ENCODE results near the gene USPL1.

USPL1 gene

DNA sequence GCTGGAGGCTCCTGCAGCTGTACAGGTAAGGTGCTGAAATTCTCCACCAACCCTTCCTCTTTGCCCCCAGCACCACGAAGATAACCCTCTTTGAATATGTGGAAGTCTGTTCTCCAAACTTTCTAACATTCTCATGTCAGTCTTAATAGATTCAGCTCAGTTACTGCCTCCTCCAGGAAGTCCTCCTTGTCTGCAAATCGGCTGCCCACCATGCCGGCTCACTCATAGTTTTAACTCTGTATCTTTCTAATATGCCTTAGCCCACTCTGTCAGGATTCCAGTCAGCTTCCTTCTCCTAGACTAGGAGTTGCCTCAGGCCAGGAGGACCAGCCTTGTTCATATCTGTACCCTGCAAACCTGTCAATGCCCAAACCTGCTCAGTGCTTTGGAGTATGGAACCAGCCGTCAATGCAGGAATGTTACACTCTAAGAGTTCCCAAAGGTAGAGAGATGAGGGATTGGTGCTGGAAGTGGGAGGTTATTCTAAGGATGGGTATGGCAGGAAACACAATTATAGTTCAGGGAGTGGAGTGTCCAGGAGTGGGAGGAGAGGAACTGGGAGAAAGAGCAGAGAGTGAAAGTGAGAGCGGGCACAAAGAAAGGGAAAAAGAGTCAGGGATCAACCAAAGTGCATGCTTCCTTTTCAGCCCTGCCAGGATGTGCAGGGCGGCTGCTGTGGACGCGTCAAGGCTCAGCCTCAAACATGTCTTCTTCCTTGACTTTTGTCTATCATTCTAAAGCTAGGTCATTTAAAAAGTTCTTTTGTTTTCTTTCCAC lies 79.6 kb downstream of the USPL1 start:
- DNase-seq (ENCODE audit: low spot score), result no peak

DNA sequence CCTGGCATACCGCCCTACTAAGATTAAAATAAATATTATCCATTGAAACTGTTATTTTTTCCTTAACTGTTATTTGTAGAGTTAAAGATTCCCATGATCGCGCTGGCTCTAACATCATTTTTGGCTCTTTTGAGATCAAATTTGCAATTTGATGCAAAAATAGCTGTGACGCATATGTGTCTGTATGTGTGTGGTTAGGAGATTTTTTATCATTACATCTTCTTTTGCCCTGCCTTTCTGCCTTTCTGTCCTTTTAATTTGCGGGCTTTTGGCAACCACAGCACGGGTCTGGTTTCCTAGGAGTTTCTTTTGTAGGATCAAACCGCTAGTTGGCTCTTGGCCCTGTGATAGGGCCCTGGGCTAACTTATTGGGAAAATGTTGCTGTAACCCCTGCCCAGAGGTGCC lies 80.3 kb downstream of the USPL1 start:
- DNase-seq (ENCODE audit: low spot score), result no peak

DNA sequence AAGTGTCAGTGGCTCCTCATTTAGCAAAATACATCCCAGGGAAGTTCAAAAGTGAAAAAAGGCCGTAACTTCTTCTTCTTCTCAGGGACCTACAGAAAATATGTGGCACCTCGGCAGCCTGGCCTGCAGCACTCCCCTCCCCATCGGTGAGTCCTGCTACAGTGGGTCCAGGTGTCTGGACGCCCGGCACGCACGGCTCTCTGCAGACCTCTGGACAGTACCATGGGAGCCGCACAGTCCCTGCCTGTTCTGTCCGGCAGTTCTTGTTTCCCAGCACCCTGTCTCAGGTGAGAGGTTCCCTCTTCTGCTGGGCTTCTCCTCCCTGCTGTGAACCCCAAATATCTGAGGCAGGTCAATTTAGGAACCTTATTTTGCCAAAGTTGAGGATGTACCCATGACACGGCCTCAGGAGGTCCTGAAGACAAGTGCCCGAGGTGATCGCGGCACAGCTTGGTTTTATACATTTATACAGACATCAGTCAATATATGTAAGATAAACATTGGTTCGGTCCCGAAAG lies 80.8 kb downstream of the USPL1 start:
- no peak for DNase-seq (ENCODE audit: low spot score)

DNA sequence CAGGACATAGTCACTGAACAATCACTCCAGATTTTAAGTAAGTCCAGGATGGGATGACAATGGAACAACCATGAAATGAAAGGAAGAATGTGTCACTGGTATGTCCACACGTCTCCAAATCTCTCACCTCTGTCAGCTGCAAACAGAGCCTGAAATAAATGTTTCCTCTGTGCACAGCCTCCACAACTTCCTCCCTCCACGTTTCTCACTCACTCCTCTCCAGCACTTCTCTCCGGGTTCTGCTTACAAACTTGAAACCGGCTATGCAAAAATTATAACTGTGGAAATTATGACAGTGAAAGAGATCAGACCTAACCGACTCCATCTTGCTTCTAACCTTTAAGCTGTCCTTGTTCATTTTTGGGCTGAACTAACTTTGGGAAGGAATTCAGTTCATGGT lies 82.6 kb downstream of the USPL1 start:
- no peak for DNase-seq (ENCODE audit: low spot score)

DNA sequence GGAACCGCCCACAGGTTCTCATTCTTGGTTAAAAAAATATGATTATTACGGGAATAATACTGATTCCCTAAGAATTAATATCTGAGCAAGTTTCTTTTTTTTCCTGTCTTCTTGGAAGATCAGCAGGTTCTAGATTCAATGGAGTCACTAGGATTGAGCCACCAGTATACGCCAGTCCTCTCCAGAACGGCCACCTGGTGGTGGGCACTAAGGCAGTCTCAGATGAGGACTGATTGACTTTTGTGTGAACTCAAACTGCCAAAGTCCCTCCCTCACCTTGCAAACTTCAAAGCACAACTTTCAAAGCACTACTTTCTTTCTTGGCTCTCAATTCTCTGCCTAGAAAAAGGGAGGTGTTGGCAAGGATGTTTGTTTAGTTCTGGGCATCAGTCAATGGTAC lies 84.3 kb downstream of the USPL1 start:
- no peak for DNase-seq (ENCODE audit: low spot score)

DNA sequence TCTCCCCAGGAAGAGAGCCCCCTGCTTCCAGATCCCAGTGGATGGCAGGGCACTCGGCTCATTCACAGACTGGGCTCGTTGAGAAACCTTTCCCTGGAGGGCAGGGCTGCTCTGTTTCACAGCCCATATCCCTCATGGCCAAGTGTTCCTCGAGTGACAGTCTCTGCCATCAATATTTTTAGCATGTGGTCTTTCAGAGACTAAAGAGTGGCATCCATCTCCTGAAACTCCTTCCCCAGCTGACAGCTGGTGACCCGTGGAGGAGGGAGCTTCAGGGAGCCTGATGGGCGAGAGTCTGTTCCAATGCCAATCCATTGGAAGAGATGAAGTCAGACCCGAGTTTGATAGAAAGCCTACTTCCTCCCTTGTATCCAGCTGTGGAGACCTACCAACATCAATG lies 86.9 kb downstream of the USPL1 start:
- no peak for DNase-seq (ENCODE audit: low spot score)

DNA sequence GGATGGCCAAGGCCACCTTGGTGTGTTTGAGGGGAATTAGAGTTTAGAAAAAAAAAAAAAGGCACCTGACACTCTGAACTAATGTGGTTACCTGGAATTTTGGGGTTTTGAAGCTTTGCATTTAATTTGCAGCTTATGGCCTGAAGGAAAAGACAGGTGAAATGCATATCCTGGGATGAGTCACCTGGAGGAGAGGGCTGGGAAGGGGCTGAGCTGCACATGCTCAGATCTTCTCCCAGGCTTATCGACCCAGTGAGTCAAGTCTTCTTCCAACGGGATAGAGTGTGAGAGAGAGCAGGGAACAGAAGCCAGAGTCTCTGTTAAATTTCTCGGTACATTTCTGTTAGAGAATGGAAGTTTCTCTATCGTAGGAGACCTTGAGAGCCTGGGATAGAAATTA lies 88.0 kb downstream of the USPL1 start:
- DNase-seq (ENCODE audit: low spot score), result no peak

DNA sequence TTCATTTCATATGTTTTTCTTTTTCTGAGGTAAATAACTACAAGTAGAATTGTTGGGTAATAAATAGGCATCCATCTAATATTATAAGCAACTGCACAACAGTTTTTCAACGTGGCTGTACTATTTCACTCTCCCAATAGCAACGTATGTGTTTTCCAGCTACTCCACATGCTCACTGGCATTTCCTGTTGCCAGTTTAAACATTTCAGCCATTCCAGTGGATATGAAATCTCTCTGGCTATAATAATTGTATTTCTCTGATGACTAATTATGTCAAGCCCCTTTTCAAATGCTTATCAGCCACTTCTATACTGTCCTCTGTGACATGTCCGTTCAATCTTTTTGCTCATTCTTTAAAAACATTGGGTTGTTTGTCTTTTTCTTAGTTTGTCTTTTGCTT lies 90.8 kb downstream of the USPL1 start:
- DNase-seq (ENCODE audit: low spot score), result no peak

Data from CD4-positive, alpha-beta T cell treated with Interleukin-15 for 4 hours (primary cell).